D721Med (cell line): Measurements from ENCODE around the gene DPEP2.
"Not testable (repeated sequence)": the region's sequence is repeated elsewhere in the genome, so short reads cannot be mapped to it uniquely, and the experiment has no call there.

Experiments used
- DNase-seq: peaks from one replicate; pipeline ENCODE4 v3.0.0; 2011; ENCODE audit warnings: low spot score; ENCODE audit not compliant: insufficient read length
- FAIRE-seq: peaks from 2 replicates; lab custom pipeline; 2011; peaks lifted over from hg19 to GRCh38; lab: Jason Lieb, UNC
- CTCF ChIP-seq: IDR thresholded peaks from 2 replicates; pipeline ENCODE4 v1.5.1; 2012; ENCODE audit warnings: mild to moderate bottlenecking, control low read depth; ENCODE audit not compliant: insufficient read depth; ENCODE audit errors: missing control alignments

The DPEP2 gene

GRCh38 chr16:68033101-68033500 lies 33.8 kb upstream of the DPEP2 start:
- DNase-seq = no peak
- no peak for FAIRE-seq
- no peak for TF ChIP-seq CTCF

GRCh38 chr16:68031951-68032350 lies 32.7 kb upstream of the DPEP2 start:
- DNase-seq = no peak
- FAIRE-seq = no peak

GRCh38 chr16:68030108-68030507 lies 30.8 kb upstream of the DPEP2 start:
- DNase-seq, FAIRE-seq: not testable (repeated sequence)

More at GRCh38 chr16:68031951-68032350, 32.7 kb upstream of the DPEP2 start:
- no peak for TF ChIP-seq CTCF

GRCh38 chr16:68028996-68029395 lies 29.7 kb upstream of the DPEP2 start:
- no peak for FAIRE-seq
- no peak for DNase-seq
- TF ChIP-seq CTCF = no peak

GRCh38 chr16:68022728-68023537 lies 23.6 kb upstream of the DPEP2 start, which contains the start of the genes DDX28 and DUS2:
DDX28 (minus strand) TSS chr16:68023232; CDS start chr16:68023202, 30 bp downstream.
DUS2 (plus strand) TSS chr16:68023284; CDS start chr16:68038024, 14,740 bp downstream.
- DNase-seq (peak; percentile 29), FAIRE-seq (no peak)
- TF ChIP-seq CTCF = no peak

- DNase-seq (no peak), FAIRE-seq (no peak)
- no peak for TF ChIP-seq CTCF
These were observed 23.0 kb upstream of the DPEP2 start for GRCh38 chr16:68022278-68022727.

- no peak for TF ChIP-seq CTCF
- FAIRE-seq = no peak
- DNase-seq = no peak
These were observed 22.2 kb upstream of the DPEP2 start for GRCh38 chr16:68021490-68021889.
